GM23338 (cell line): ENCODE measurements around the gene PFN1. TPM values are rescaled to one million over a fixed set of nuclear protein-coding genes. Genes with fewer than 3 reads are reported as not detected.

ENCODE experiments used
- EZH2 ChIP-seq: fragments of 200-600 bp; sonication (generic); IDR thresholded peaks from one replicate; pipeline ENCODE4 v1.8.0; 2017; ENCODE audit warnings: antibody characterized with exemption, mild to moderate bottlenecking, low read depth; ENCODE audit not compliant: unreplicated experiment
- EZH2phosphoT487 ChIP-seq: fragments of 200-600 bp; sonication (generic); IDR thresholded peaks from one replicate; pipeline ENCODE4 v1.8.1; 2018; ENCODE audit warnings: antibody characterized with exemption; ENCODE audit not compliant: unreplicated experiment
- NANOG ChIP-seq: IDR thresholded peaks from 2 replicates; pipeline ENCODE4 v1.6.1; 2016; ENCODE audit warnings: antibody characterized with exemption, borderline replicate concordance
- POLR2AphosphoS5 ChIP-seq: IDR thresholded peaks from 2 replicates; pipeline ENCODE4 v1.6.1; 2016; ENCODE audit warnings: antibody characterized with exemption, low read depth
- ZNF114 ChIP-seq: fragments of 250-450 bp; sonication (Bioruptor Pico); IDR thresholded peaks from 2 replicates; pipeline ENCODE4 v1.5.0; 2020; ENCODE audit warnings: mild to moderate bottlenecking, moderate library complexity
- polyA plus RNA-seq: library from polyadenylated mRNA; unstranded; fragments of >200 nt; fragmentation: Nextera tagmentation; extraction: Ambion mirVana; gene quantifications from 2 replicates; pipeline ENCODE4 v1.2.1, GENCODE V29; 2016
- total RNA-seq: library from RNA; depleted of rRNA; stranded (reverse); fragments of >200 nt; shearing (Covaris generic); gene quantifications from 2 replicates; pipeline ENCODE4 v1.2.3, GENCODE V29; 2014
- TF ChIP-seq, protein P1 (sequence below): fragments of 250-450 bp; sonication (Bioruptor Pico); IDR thresholded peaks from 2 replicates; pipeline ENCODE4 v1.5.0; 2020; ENCODE audit warnings: mild to moderate bottlenecking, moderate library complexity
- TF ChIP-seq, protein P2 (sequence below): IDR thresholded peaks from 2 replicates; pipeline ENCODE4 v1.6.1; 2016; ENCODE audit warnings: antibody characterized with exemption

PFN1 gene
- total and polyA plus RNA-seq, 2 experiments from 2014 or later, result 2,002 to 3,709 TPM

GRCh38 chr17:4965311-4965986, 17.1 kb upstream of the PFN1 start (continued):
- TF ChIP-seq, protein P1, sequence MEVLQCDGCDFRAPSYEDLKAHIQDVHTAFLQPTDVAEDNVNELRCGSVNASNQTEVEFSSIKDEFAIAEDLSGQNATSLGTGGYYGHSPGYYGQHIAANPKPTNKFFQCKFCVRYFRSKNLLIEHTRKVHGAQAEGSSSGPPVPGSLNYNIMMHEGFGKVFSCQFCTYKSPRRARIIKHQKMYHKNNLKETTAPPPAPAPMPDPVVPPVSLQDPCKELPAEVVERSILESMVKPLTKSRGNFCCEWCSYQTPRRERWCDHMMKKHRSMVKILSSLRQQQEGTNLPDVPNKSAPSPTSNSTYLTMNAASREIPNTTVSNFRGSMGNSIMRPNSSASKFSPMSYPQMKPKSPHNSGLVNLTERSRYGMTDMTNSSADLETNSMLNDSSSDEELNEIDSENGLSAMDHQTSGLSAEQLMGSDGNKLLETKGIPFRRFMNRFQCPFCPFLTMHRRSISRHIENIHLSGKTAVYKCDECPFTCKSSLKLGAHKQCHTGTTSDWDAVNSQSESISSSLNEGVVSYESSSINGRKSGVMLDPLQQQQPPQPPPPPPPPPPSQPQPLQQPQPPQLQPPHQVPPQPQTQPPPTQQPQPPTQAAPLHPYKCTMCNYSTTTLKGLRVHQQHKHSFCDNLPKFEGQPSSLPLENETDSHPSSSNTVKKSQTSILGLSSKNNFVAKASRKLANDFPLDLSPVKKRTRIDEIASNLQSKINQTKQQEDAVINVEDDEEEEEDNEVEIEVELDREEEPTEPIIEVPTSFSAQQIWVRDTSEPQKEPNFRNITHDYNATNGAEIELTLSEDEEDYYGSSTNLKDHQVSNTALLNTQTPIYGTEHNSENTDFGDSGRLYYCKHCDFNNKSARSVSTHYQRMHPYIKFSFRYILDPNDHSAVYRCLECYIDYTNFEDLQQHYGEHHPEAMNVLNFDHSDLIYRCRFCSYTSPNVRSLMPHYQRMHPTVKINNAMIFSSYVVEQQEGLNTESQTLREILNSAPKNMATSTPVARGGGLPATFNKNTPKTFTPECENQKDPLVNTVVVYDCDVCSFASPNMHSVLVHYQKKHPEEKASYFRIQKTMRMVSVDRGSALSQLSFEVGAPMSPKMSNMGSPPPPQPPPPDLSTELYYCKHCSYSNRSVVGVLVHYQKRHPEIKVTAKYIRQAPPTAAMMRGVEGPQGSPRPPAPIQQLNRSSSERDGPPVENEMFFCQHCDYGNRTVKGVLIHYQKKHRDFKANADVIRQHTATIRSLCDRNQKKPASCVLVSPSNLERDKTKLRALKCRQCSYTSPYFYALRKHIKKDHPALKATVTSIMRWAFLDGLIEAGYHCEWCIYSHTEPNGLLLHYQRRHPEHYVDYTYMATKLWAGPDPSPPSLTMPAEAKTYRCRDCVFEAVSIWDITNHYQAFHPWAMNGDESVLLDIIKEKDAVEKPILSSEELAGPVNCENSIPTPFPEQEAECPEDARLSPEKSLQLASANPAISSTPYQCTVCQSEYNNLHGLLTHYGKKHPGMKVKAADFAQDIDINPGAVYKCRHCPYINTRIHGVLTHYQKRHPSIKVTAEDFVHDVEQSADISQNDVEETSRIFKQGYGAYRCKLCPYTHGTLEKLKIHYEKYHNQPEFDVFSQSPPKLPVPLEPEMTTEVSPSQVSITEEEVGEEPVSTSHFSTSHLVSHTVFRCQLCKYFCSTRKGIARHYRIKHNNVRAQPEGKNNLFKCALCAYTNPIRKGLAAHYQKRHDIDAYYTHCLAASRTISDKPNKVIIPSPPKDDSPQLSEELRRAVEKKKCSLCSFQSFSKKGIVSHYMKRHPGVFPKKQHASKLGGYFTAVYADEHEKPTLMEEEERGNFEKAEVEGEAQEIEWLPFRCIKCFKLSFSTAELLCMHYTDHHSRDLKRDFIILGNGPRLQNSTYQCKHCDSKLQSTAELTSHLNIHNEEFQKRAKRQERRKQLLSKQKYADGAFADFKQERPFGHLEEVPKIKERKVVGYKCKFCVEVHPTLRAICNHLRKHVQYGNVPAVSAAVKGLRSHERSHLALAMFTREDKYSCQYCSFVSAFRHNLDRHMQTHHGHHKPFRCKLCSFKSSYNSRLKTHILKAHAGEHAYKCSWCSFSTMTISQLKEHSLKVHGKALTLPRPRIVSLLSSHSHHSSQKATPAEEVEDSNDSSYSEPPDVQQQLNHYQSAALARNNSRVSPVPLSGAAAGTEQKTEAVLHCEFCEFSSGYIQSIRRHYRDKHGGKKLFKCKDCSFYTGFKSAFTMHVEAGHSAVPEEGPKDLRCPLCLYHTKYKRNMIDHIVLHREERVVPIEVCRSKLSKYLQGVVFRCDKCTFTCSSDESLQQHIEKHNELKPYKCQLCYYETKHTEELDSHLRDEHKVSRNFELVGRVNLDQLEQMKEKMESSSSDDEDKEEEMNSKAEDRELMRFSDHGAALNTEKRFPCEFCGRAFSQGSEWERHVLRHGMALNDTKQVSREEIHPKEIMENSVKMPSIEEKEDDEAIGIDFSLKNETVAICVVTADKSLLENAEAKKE (CRISPR knock-in tag), result no peak
- TF ChIP-seq, protein P2, sequence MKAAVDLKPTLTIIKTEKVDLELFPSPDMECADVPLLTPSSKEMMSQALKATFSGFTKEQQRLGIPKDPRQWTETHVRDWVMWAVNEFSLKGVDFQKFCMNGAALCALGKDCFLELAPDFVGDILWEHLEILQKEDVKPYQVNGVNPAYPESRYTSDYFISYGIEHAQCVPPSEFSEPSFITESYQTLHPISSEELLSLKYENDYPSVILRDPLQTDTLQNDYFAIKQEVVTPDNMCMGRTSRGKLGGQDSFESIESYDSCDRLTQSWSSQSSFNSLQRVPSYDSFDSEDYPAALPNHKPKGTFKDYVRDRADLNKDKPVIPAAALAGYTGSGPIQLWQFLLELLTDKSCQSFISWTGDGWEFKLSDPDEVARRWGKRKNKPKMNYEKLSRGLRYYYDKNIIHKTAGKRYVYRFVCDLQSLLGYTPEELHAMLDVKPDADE, result no peak
- TF ChIP-seq NANOG, result no peak
- no peak for TF ChIP-seq ZNF114 (CRISPR knock-in tag)
- TF ChIP-seq EZH2, result no peak
- no peak for TF ChIP-seq EZH2phosphoT487
- TF ChIP-seq POLR2AphosphoS5, result no peak
